HepG2 (cell line): ENCODE results near the gene KLF17. TPM values are rescaled to one million over a fixed set of nuclear protein-coding genes. Genes with fewer than 3 reads are reported as not detected.

ENCODE experiments used
- ATAC-seq: fragments of 200-7000 bp; cut with Tn5 transposase; 3 replicates; pipeline ENCODE4 v1.9.1; 2020; ENCODE audit warnings: mild to moderate bottlenecking, moderate library complexity
- BruUV-seq: library from RNA; stranded (reverse); fragments of 400-500 nt; replicated peaks from 2 replicates; lab custom pipeline; 2021; lab: Mats Ljungman, UMichigan
- CTCF ChIA-PET: fragments of 300-600 bp; formaldehyde crosslinking; extraction: SDS; loops from one replicate; lab custom pipeline; 2021; ENCODE audit warnings: low total read pairs, inconsistent platforms, low intra/inter-chr PET ratio; lab: Yijun Ruan, JAX
- POLR2A ChIA-PET: fragments of 350-600 bp; sonication (Branson Sonifier 250); formaldehyde crosslinking; loops from one replicate; lab custom pipeline; 2020; ENCODE audit warnings: antibody characterized with exemption, inconsistent platforms; lab: Yijun Ruan, JAX
- DNase-seq: peaks from one replicate; pipeline ENCODE4 v3.0.0-alpha.2; 2015; ENCODE audit warnings: low spot score
- FAIRE-seq: peaks from 3 replicates; lab custom pipeline; 2011; peaks lifted over from hg19 to GRCh38; lab: Jason Lieb, UNC
- H2AFZ ChIP-seq: one replicate; pipeline ENCODE4 v1.6.1; 2011; ENCODE audit warnings: low read length, inconsistent platforms
- H3K27ac ChIP-seq: fragments of 300-600 bp; 3 replicates; pipeline ENCODE4 v1.8.0; 2011; ENCODE audit warnings: mixed run types, mild to moderate bottlenecking, mixed read lengths, low read length, inconsistent platforms; ENCODE audit not compliant: insufficient read depth; ENCODE audit errors: extremely low read length
- H3K27me3 ChIP-seq, 2 experiments: fragments of 200-600 bp in 1 of 2; 2 replicates in 1 of 2; 3 replicates in 1 of 2; pipeline versions ENCODE4 v1.6.0 to v1.8.0; 2011; ENCODE audit warnings: low read length in 2 of 2, mild to moderate bottlenecking in 2 of 2, moderate library complexity in 2 of 2, inconsistent platforms in 1 of 2; ENCODE audit not compliant: insufficient read depth in 2 of 2, control insufficient read depth in 1 of 2
- H3K36me3 ChIP-seq, 2 experiments: fragments of 200-600 bp in 1 of 2; replicated peaks in 1 of 2; 2 replicates in 1 of 2; 3 replicates in 1 of 2; pipeline versions ENCODE4 v1.5.1 to v1.8.0; 2011; ENCODE audit warnings: low read length in 2 of 2, inconsistent platforms in 1 of 2; ENCODE audit not compliant: insufficient read depth in 2 of 2, control insufficient read depth in 1 of 2
- H3K4me1 ChIP-seq: 2 replicates; pipeline ENCODE4 v1.5.1; 2012; ENCODE audit warnings: low read length, inconsistent platforms; ENCODE audit not compliant: insufficient read depth
- H3K4me2 ChIP-seq: 2 replicates; pipeline ENCODE4 v1.6.0; 2011; ENCODE audit warnings: low read depth, low read length, inconsistent platforms
- H3K4me3 ChIP-seq, 3 experiments: fragments of 200-600 bp in 1 of 3; sonication (generic), shearing (Covaris generic) in 1 of 3; replicated peaks in 1 of 3; 2 replicates each; pipeline ENCODE4 v1.5.1; 2011 to 2016; ENCODE audit warnings: low read length in 3 of 3, inconsistent platforms in 2 of 3, low read depth in 2 of 3, mild to moderate bottlenecking in 2 of 3, control low read depth in 1 of 3, mixed read lengths in 1 of 3; ENCODE audit not compliant: insufficient read depth in 1 of 3
- H3K79me2 ChIP-seq: one replicate; pipeline ENCODE4 v1.6.1; 2011; ENCODE audit warnings: low read length, inconsistent platforms; ENCODE audit not compliant: insufficient read depth
- H3K9ac ChIP-seq: 2 replicates; pipeline ENCODE4 v1.6.0; 2011; ENCODE audit warnings: mild to moderate bottlenecking, low read depth, low read length, inconsistent platforms; ENCODE audit not compliant: insufficient read depth
- H3K9me3 ChIP-seq: 2 replicates; pipeline ENCODE4 v1.5.1; 2012; ENCODE audit warnings: mild to moderate bottlenecking, low read length
- H4K20me1 ChIP-seq: 2 replicates; pipeline ENCODE4 v1.6.0; 2011; ENCODE audit warnings: inconsistent platforms, mild to moderate bottlenecking, low read length, moderate library complexity; ENCODE audit not compliant: insufficient read depth
- GLI4 ChIP-seq: sonication (generic); formaldehyde crosslinking; IDR thresholded peaks from 2 replicates; pipeline ENCODE4 v1.5.1; 2020; ENCODE audit warnings: missing genetic modification reagents, mild to moderate bottlenecking, moderate library complexity, borderline replicate concordance
- HNF1A ChIP-seq, 2 experiments: sonication (generic) in 1 of 2; formaldehyde crosslinking in 1 of 2; IDR thresholded peaks; 2 replicates each; pipeline versions ENCODE4 v1.4.0 to v1.6.1; 2016 to 2020; ENCODE audit warnings: borderline replicate concordance in 1 of 2, low read depth in 1 of 2, mild to moderate bottlenecking in 1 of 2, missing genetic modification reagents in 1 of 2
- HNF4A ChIP-seq: sonication (generic); formaldehyde crosslinking; IDR thresholded peaks from 2 replicates; pipeline ENCODE4 v1.4.0; 2020; ENCODE audit warnings: missing genetic modification reagents
- KIAA2018 ChIP-seq: sonication (generic); formaldehyde crosslinking; IDR thresholded peaks from 2 replicates; pipeline ENCODE4 v1.5.0; 2020; ENCODE audit warnings: mild to moderate bottlenecking, missing genetic modification reagents, borderline replicate concordance
- TGIF2 ChIP-seq: IDR thresholded peaks from 2 replicates; pipeline ENCODE4 v1.6.1; 2016; ENCODE audit warnings: control low read depth, missing compliant biosample characterization
- ZBTB43 ChIP-seq: sonication (generic); formaldehyde crosslinking; conservative IDR thresholded peaks from 2 replicates; pipeline ENCODE4 v1.4.0; 2020; ENCODE audit warnings: missing genetic modification reagents
- ZNF816 ChIP-seq: sonication (generic); formaldehyde crosslinking; IDR thresholded peaks from 2 replicates; pipeline ENCODE4 v1.8.0; 2022; ENCODE audit warnings: missing genetic modification reagents, mild to moderate bottlenecking, borderline replicate concordance
- ZNF841 ChIP-seq: sonication (generic); formaldehyde crosslinking; IDR thresholded peaks from 2 replicates; pipeline ENCODE4 v1.8.1; 2023; ENCODE audit warnings: missing genetic modification reagents, borderline replicate concordance
- WGBS: methylation state at CpG from one replicate; pipeline ENCODE4 v1.1.6; 2017; ENCODE audit warnings: low lambda C conversion rate; 5-methylcytosine and 5-hydroxymethylcytosine counted together
- in situ Hi-C: cut with HindIII; loops from 2 replicates; pipeline ENCODE4 v1.10.0; 2017; ENCODE audit warnings: low pct_unique_long_range_greater_than_20kb; ENCODE audit not compliant: extremely low pct_ligation_motif_present
- intact Hi-C: fragments of 100-400 bp; cut with micrococcal nuclease; formaldehyde crosslinking; loops from one replicate; pipeline ENCODE4 v1.10.0; 2022; ENCODE audit not compliant: unreplicated experiment
- polyA plus RNA-seq, 8 experiments: library from polyadenylated mRNA; depleted of rRNA in 3 of 8; stranded (reverse) in 7 of 8; unstranded in 1 of 8; fragments of >200 nt; fragmentation: Illumina TruSeq in 4 of 8; extraction: Trizol in 4 of 8; gene quantifications; 2 replicates each; pipeline versions ENCODE4 v1.2.1 to v1.2.3, GENCODE V29; 2011 to 2016; ENCODE audit warnings: low read depth in 4 of 8, missing spikeins in 1 of 8, mixed read lengths in 1 of 8; ENCODE audit not compliant: insufficient read depth in 1 of 8
- total RNA-seq, 5 experiments: library from RNA; depleted of rRNA; stranded (reverse); fragments of >200 nt; fragmentation: Illumina TruSeq; extraction: Trizol; gene quantifications; 2 replicates each; pipeline ENCODE4 v1.2.3, GENCODE V29; 2016; ENCODE audit warnings: low read depth in 1 of 5

KLF17 gene
- total and polyA plus RNA-seq, 2 of the 13 experiments (the other 11 are each of a cell fraction or from before 2014, with no cell fraction given) = not detected

GRCh38 chr1:44090429-44091252, 28.0 kb upstream of the KLF17 start:
- H3K36me3 ChIP-seq = no peaks in the 10 kb centered on the region
- BruUV-seq = no TSS peak
- WGBS = 32% methylated on average over 10 of the region's 10 CpGs
- FAIRE-seq (no peak), ATAC-seq (no peak), DNase-seq (no peak)
- H2AFZ ChIP-seq = no peak overlapping the region
- no peaks in the 10 kb centered on the region for H3K79me2 ChIP-seq
- ChIA-PET CTCF (no interaction called here), POLR2A (interaction anchor here (0.7 kb wide), 1 partner anchor 16 kb away, joined by 4 read pairs; no protein-coding TSS in a partner anchor)
- H4K20me1 ChIP-seq = no peaks in the 10 kb centered on the region
- H3K27ac ChIP-seq = no peak overlapping the region
- intact Hi-C loops (no loop called here), in situ Hi-C loops (no loop called here)
- no peaks in the 10 kb centered on the region for H3K9me3 ChIP-seq
- H3K9ac ChIP-seq = no peak overlapping the region
- H3K4me3 ChIP-seq = no peak overlapping the region
- H3K4me1 ChIP-seq = peaks cover 11% of the 10 kb centered on the region; the same call in 1 of the 2 replicates
- peaks cover 0 to 6% of the 10 kb centered on the region in 2 experiments; a peak in 1 of 5 replicates for H3K27me3 ChIP-seq
- H3K4me2 ChIP-seq = no peak overlapping the region
- TF ChIP-seq GLI4 (CRISPR knock-in tag) = no peak
- TF ChIP-seq HNF4A (CRISPR knock-in tag) = no peak
- TF ChIP-seq ZNF841 (CRISPR knock-in tag) = no peak
- no peak for TF ChIP-seq HNF1A (IDR thresholded peaks at IDR 0.05; ENCODE audit: low read depth)
- TF ChIP-seq HNF1A (CRISPR knock-in tag; IDR thresholded peaks at IDR 0.05; ENCODE audit: borderline replicate concordance) = no peak
- no peak for TF ChIP-seq ZNF816 (CRISPR knock-in tag)
- TF ChIP-seq KIAA2018 (CRISPR knock-in tag) = no peak
- no peak for TF ChIP-seq TGIF2 (CRISPR knock-in tag)
- no peak for TF ChIP-seq ZBTB43 (CRISPR knock-in tag)
